Measurements from ENCODE around the gene MBD2.

DNA sequence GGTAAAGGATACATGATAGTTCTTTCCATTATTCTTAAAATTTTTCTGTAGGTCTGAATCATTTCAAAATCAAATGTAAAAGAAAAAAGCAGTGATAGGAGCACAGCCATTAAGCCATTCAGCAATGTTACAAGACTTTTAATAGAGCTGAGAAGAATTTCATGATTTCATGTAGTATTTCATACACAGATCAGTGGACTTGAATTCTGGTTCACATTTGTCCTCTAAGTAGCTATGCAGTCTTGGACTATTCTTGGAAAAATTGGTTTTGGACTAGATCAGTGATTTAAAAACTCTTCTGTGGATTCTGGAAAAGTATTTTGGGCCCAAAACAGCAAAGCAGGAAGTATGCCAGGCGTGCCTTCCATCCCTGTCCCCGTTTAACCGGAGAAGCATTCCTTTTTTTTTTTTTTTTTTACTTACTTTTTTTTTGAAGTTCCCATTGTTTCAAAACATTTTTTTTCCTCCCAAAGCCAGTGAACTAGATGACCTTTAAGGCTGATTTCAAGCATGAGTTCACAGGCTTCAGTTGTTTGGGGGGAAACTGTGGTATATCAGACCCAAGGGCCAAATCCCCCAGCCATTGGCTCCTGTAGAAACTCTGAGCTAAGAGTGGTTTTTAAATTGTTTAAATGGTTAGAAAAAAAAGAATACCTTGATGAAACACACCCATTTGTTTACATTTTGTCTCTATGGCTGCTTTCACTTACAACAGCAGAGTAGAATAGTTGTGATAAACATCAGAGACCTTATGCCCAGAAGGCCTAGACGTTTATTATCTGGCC lies 27.3 kb upstream of the MBD2 start:
- TF ChIP-seq CTCF (IDR thresholded peaks at IDR 0.05), result no peak
- TF ChIP-seq POLR2A (IDR thresholded peaks at IDR 0.05), result no peak
